ENCODE measurements around the gene PTPRK. TPM values are rescaled to one million over a fixed set of nuclear protein-coding genes. Genes with fewer than 3 reads are reported as not detected.

PTPRK gene
- total and polyA plus RNA-seq, 12 donors, result 3.2 to 22.4 (median 15.0) TPM

GRCh38 chr6:127954082-127954481 lies 566.3 kb downstream of the PTPRK start:
- 92 to 100% (median 98%) methylated on average over 4 of the region's 4 CpGs for WGBS, 4 donors
- no peaks in the 10 kb centered on the region for H3K36me3 ChIP-seq (replicated peaks in 1 of 2)
- H3K9me3 ChIP-seq (replicated peaks in 1 of 3), result no peaks in the 10 kb centered on the region
- no peaks in the 10 kb centered on the region for H3K27me3 ChIP-seq
- no peak for DNase-seq
- TF ChIP-seq, protein P1, sequence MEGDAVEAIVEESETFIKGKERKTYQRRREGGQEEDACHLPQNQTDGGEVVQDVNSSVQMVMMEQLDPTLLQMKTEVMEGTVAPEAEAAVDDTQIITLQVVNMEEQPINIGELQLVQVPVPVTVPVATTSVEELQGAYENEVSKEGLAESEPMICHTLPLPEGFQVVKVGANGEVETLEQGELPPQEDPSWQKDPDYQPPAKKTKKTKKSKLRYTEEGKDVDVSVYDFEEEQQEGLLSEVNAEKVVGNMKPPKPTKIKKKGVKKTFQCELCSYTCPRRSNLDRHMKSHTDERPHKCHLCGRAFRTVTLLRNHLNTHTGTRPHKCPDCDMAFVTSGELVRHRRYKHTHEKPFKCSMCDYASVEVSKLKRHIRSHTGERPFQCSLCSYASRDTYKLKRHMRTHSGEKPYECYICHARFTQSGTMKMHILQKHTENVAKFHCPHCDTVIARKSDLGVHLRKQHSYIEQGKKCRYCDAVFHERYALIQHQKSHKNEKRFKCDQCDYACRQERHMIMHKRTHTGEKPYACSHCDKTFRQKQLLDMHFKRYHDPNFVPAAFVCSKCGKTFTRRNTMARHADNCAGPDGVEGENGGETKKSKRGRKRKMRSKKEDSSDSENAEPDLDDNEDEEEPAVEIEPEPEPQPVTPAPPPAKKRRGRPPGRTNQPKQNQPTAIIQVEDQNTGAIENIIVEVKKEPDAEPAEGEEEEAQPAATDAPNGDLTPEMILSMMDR (IDR thresholded peaks at IDR 0.05), result no peak
- no peak for TF ChIP-seq POLR2A (IDR thresholded peaks at IDR 0.05)
- H3K4me1 ChIP-seq (replicated peaks in 1 of 2), result no peaks in the 10 kb centered on the region
- no peak overlapping the region for H3K4me3 ChIP-seq
- no peak overlapping the region for H3K27ac ChIP-seq
- intact Hi-C loops (cut with DNase I), result no loop called here

DNA sequence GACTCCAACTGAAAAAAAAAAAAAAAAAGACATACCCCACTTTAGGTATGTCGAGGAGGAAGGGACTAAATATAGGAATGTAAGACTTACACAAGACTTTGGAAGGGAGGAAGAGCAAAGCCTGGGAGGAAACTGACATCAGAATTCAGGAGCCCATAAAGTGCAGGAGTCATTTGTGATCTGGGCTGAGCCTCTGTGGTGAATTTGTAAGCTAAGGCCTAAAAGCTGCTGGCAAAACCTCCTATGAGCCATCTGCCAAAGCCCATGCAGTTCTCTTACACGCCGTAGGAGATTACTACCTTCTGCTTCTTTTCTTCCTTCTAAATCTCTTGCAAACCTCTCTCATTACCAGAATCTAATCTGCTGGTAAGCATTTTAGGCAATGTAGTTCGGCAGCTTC lies 567.6 kb downstream of the PTPRK start:
- 87 to 90% (median 89%) methylated on average over 4 of the region's 4 CpGs for WGBS, 4 donors
- H3K27me3 ChIP-seq, result no peaks in the 10 kb centered on the region
- DNase-seq, result no peak
- no peak overlapping the region for H3K4me3 ChIP-seq
- no peaks in the 10 kb centered on the region for H3K36me3 ChIP-seq (replicated peaks in 1 of 2)
- H3K27ac ChIP-seq, result no peak overlapping the region
- H3K4me1 ChIP-seq (replicated peaks in 1 of 2), result no peaks in the 10 kb centered on the region
- TF ChIP-seq POLR2A (IDR thresholded peaks at IDR 0.05), result no peak
- TF ChIP-seq, protein P1 (IDR thresholded peaks at IDR 0.05), result no peak
- intact Hi-C loops (cut with DNase I), result no loop called here
- no peaks in the 10 kb centered on the region for H3K9me3 ChIP-seq (replicated peaks in 1 of 3)

- WGBS, 4 donors, result 89 to 96% (median 92%) methylated on average over 5 of the region's 5 CpGs
- Histone ChIP-seq H3K27me3 (no peaks in the 10 kb centered on the region), H3K4me3 (no peak overlapping the region), H3K4me1 (replicated peaks in 1 of 2) (no peaks in the 10 kb centered on the region), H3K9me3 (replicated peaks in 1 of 3) (no peaks in the 10 kb centered on the region), H3K36me3 (replicated peaks in 1 of 2) (no peaks in the 10 kb centered on the region), H3K27ac (no peak overlapping the region)
- intact Hi-C loops (cut with DNase I), result no loop called here
- TF ChIP-seq, protein P1 (IDR thresholded peaks at IDR 0.05), result no peak
- TF ChIP-seq POLR2A (IDR thresholded peaks at IDR 0.05), result no peak
- no peak for DNase-seq
Observed at GRCh38 chr6:127952176-127952575, 568.2 kb downstream of the PTPRK start.

- no peaks in the 10 kb centered on the region for H3K9me3 ChIP-seq (replicated peaks in 1 of 3)
- H3K36me3 ChIP-seq (replicated peaks in 1 of 2), result no peaks in the 10 kb centered on the region
- intact Hi-C loops (cut with DNase I), result no loop called here
- H3K27me3 ChIP-seq, result no peaks in the 10 kb centered on the region
- H3K27ac ChIP-seq, result no peak overlapping the region
- TF ChIP-seq, protein P1 (IDR thresholded peaks at IDR 0.05), result no peak
- TF ChIP-seq POLR2A (IDR thresholded peaks at IDR 0.05), result no peak
- H3K4me1 ChIP-seq (replicated peaks in 1 of 2), result no peaks in the 10 kb centered on the region
- H3K4me3 ChIP-seq, result no peak overlapping the region
- no peak for DNase-seq
- WGBS, 4 donors, result 71 to 85% (median 76%) methylated on average over 2 of the region's 2 CpGs
Observed at GRCh38 chr6:127951172-127951917, 569.1 kb downstream of the PTPRK start.
